HUES48 (cell line): Measurements from ENCODE around the gene SGF29.
"Not testable (repeated sequence)": the region's sequence is repeated elsewhere in the genome, so short reads cannot be mapped to it uniquely, and the experiment has no call there.

Source experiments
- H3K27ac ChIP-seq: one replicate; pipeline ENCODE4 v1.7.0; 2013; ENCODE audit warnings: low read depth, low read length, inconsistent platforms
- H3K27me3 ChIP-seq: 2 replicates; pipeline ENCODE4 v1.6.1; 2013; ENCODE audit warnings: mild to moderate bottlenecking, low read length; ENCODE audit not compliant: control insufficient read depth, insufficient read depth
- H3K36me3 ChIP-seq: 2 replicates; pipeline ENCODE4 v1.6.1; 2013; ENCODE audit warnings: low read length; ENCODE audit not compliant: control insufficient read depth, insufficient read depth
- H3K4me1 ChIP-seq: 2 replicates; pipeline ENCODE4 v1.6.1; 2013; ENCODE audit warnings: mild to moderate bottlenecking, low read length; ENCODE audit not compliant: control insufficient read depth, insufficient read depth
- H3K4me3 ChIP-seq: 2 replicates; pipeline ENCODE4 v1.5.1; 2013; ENCODE audit warnings: mild to moderate bottlenecking, low read depth, low read length
- H3K9ac ChIP-seq: 2 replicates; pipeline ENCODE4 v1.6.1; 2013; ENCODE audit warnings: mild to moderate bottlenecking, low read depth, low read length, moderate library complexity
- H3K9me3 ChIP-seq: 2 replicates; pipeline ENCODE4 v1.6.1; 2013; ENCODE audit warnings: low read length; ENCODE audit not compliant: control insufficient read depth, insufficient read depth

SGF29 gene

DNA sequence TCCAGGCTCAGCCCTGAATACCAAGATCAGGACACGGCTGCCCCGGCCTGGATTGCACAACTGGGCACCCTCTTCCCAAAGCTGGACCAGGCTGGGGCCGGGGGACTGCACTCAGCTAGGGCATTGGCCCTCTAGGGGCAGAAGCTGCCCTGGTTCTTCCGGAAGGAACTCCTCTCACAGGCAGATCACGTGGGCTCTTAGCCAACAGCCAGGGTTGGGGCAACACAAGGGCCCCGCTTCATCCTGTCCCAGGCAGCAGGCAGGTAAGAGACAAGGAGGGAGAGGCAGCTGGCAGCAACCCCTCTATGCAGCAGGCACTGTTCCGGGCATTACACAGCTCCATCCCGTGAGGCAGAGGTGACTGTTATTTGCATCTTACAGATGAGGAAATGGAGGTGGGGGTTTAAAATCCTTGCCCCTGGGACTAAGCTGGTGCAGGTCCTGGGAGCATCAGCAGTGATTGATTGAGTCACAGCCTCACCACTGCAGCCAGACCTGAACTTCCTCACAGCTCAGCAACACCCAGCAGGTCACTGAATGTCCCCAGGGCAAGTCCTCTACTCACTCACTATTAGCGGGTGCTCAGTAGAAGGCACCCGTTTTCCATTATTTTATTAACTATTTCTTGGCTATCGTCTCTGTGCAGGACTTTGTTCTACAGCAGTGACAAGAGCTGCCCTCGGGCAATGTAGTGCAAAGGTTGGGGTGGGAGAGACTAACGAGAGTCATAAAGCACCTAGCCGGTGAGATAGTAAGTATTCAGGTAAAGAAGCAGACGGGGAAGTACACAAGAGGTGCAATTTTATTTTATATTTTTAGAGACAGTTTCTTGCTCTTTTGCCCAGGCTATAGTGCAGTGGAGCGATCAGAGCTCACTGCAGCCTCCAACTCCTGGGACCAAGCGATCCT, 45.9 kb downstream of the SGF29 start:
- H3K4me1 ChIP-seq, H3K9me3 ChIP-seq, H3K27me3 ChIP-seq, H3K27ac ChIP-seq, H3K36me3 ChIP-seq, H3K9ac ChIP-seq, H3K4me3 ChIP-seq: not testable (repeated sequence)

DNA sequence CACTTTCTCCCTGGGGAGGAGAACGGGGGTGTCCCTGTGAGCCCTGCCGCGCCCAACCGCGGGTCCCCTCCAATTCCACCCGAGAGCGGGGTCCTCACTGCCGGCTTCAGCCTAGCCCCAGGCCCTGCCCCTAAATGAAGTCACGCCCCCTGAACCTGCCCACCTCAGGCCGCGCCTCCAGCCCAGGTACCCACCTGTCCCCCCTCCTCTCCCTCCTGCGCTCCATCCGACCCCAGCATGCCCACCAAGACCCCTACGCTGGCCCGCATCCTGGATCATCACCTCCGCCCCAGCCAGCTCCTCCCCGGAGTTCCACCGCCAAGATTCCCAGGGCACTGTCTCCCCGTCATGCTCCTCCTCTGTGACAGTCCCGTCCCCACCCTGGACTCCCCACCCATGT, 47.2 kb downstream of the SGF29 start:
- not testable (repeated sequence) for H3K4me3 ChIP-seq, H3K9me3 ChIP-seq, H3K27ac ChIP-seq, H3K9ac ChIP-seq, H3K4me1 ChIP-seq, H3K27me3 ChIP-seq, H3K36me3 ChIP-seq

DNA sequence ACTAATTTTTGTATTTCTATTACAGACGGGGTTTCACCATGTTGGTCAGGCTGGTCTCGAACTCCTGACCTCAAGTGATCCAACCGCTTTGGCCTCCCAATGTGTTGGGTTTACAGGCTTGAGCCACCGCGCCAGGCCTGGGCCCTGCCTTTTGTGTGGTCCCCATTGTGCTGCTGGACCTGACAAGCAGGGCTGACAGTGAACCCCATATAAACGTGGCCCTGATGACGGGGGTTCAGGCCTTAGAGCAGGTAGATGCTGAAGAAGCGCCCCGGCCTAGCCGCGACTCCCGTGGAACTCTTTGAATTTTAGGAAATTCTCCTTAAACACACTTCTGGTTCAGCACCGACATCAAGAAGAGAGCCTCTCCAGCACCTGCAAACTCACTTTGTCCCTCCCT, 47.9 kb downstream of the SGF29 start:
- H3K27ac ChIP-seq, H3K4me3 ChIP-seq, H3K9me3 ChIP-seq, H3K4me1 ChIP-seq, H3K27me3 ChIP-seq, H3K9ac ChIP-seq, H3K36me3 ChIP-seq: not testable (repeated sequence)

DNA sequence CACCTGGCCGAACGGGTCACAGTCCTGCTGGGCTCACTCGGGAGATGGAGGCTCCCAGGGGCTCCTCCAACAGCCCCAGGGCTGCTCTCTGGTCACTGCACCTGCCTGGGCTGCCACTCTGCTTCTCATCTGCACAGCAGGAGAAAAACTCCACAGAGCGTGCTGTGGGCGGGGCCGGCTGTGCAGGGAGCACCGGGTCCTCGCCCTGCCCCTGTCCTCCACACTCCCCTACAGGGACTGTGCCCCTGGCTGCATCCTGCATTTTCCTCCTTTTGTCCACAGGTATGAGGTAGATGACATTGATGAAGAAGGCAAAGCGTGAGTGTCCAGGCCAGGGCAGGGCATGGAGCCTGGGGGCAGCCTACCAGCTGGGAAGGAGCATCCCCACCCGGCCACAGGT, 48.3 kb downstream of the SGF29 start:
- not testable (repeated sequence) for H3K4me3 ChIP-seq, H3K27ac ChIP-seq, H3K4me1 ChIP-seq, H3K36me3 ChIP-seq, H3K27me3 ChIP-seq, H3K9me3 ChIP-seq, H3K9ac ChIP-seq

DNA sequence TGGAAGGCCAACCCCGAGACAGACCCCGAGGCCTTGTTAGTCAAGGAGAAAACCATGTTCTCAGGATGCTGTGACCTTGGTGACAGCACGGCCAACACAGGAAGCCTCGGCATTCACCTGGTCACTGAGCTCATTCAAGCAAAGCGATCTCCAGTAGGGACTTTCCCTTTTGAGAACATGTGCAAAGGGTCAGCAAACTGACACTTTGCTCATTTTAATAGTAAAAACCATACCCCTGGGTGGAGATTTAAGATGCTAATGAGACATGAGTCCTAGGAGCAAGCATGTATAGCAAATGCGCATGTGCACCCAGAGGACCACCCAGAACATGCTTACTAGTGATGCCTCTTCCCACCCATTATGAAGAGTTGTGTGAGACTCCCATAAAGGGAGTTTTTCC, 48.8 kb downstream of the SGF29 start:
- no peak overlapping the region for H3K4me3 ChIP-seq
- H3K4me1 ChIP-seq, result peaks cover 3% of the 10 kb centered on the region; the same call in 1 of the 2 replicates
- no peak overlapping the region for H3K9ac ChIP-seq
- H3K9me3 ChIP-seq, result no peaks in the 10 kb centered on the region
- no peaks in the 10 kb centered on the region for H3K27me3 ChIP-seq
- H3K36me3 ChIP-seq, result no peaks in the 10 kb centered on the region
- no peak overlapping the region for H3K27ac ChIP-seq

DNA sequence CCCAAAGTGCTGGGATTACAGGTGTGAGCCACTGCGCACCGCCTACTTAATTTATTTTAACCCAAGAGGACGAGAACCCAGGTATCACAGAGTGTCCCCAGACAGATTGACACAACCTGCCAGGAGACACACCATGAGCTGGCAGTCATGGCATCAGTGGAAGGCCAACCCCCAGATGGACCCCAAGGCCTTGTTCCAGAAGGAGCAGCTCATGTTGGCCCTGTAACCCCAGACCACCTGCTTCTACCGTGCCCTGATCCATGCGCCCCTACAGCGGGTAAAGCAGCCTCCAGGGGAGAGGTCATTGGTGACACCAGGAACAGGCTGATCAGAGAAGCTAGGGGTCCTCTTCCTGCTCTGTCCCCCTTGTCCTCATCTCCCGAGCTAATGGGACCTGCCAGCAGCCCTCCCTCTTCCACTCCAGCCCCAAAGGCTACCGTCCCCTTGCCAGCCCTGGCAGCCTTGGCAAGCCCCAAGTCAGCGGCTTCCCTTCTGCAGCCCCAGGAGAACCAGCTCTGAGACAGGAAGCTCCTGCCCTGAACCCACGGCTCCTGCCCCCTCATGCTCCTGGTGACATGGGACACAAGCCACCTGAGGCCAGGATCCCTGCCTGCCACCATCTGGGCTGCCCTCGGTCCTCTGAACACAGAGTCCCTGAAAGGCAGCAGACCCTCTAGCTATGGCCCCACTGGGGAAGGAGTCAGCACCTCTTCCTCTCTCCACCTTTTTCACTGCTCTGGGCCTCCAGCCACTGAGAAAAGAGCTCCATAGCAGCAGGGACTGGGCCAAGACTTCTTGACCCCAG, 49.9 kb downstream of the SGF29 start:
- Histone ChIP-seq H3K9ac (no peak overlapping the region), H3K27me3 (no peaks in the 10 kb centered on the region), H3K9me3 (no peaks in the 10 kb centered on the region), H3K4me1 (no peaks in the 10 kb centered on the region), H3K36me3 (no peaks in the 10 kb centered on the region), H3K27ac (no peak overlapping the region), H3K4me3 (no peak overlapping the region)

DNA sequence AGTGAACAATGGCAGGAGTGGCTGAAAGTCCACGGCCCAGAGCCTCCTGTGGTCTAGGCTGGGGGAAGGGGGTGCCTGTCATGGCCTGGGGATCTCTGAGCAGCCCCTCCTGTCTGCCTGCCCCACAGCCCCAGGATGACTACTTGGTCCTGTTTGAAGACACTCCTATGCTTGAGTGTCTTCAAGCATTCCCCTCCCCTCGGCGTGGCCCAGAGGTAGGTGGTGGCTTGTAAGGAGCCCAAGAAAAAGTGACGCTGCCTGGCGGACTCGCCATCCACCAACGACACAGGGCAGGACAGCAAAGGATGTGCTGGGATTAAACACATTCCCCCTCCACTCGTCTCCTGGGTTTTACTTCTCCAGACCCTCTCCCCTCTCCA, 50.5 kb downstream of the SGF29 start:
- Histone ChIP-seq H3K9me3 (no peaks in the 10 kb centered on the region), H3K9ac (no peak overlapping the region), H3K4me1 (no peaks in the 10 kb centered on the region), H3K4me3 (no peak overlapping the region), H3K27ac (no peak overlapping the region), H3K36me3 (no peaks in the 10 kb centered on the region), H3K27me3 (no peaks in the 10 kb centered on the region)

DNA sequence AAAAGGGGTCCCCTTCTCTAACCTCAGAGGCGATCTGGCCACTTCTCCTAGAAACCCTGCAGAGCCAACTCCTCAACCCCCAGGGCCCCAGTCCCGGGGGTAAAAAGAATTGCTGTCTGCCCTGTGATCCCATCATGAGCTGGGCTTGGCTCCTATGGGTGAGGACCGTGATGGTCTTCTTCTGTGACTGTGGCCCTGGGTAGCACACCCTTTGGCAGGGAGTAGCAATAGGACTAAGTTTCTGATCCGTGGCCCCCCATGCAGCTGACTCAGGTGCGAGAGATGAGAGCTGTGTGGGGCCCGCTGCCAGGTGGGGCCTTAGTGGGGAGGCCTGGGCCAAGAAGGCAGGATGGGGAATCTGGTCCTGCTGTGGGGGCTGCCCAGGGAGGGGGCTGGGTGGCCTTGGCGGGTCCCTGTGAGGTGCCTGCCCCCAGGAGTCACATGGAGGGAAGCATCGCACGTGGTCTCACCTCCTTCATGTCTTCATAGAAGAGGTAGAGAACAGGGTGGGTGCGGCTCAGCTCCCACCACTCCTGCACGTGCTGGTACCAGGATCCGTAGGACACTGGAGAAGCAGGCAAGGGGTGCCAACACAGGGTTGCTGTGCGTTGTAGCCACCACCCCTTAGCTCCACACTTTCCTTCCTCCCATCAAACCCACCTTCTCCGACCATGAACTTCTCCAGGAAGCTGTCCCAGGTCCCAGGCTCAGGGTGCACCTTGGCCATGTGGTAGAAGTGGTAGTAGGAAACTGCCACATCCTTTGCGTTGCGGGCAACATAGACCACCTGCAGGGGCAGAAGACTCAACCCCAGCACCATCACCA, 52.8 kb downstream of the SGF29 start:
- Histone ChIP-seq H3K4me1 (0 out of 2 replicates have a peak, but pooled peaks cover 2% of the 10 kb centered on the region), H3K27ac (no peak overlapping the region), H3K27me3 (no peaks in the 10 kb centered on the region), H3K9me3 (no peaks in the 10 kb centered on the region), H3K36me3 (no peaks in the 10 kb centered on the region), H3K9ac (no peak overlapping the region), H3K4me3 (no peak overlapping the region)

DNA sequence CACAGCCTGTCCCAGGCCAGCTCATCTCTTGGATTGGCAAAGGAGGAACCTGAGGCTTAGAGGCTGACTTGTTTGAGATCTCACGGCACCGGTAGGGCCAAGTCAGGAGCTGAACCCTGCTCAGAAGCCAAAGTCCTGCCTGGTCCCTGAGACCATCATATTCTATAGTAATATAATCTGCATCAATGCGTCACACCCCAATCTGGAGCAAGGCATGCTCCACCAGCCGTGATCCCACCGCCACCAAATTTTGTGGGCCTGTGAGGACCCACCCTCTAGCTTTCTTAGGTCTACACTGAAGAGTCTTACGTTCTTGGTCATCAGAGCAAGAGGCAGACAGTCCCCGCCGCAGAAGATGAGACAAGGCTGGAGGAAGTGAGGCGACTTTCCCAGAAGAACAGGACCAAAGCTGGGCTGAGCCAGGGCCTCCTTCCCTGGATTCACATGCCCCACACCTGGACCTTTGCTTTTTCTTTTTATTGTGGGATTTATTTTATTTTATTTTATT, 53.5 kb downstream of the SGF29 start:
- no peaks in the 10 kb centered on the region for H3K36me3 ChIP-seq
- H3K27ac ChIP-seq, result no peak overlapping the region
- H3K4me3 ChIP-seq, result no peak overlapping the region
- no peak overlapping the region for H3K9ac ChIP-seq
- H3K4me1 ChIP-seq, result 0 out of 2 replicates have a peak, but pooled peaks cover 2% of the 10 kb centered on the region
- no peaks in the 10 kb centered on the region for H3K27me3 ChIP-seq
- H3K9me3 ChIP-seq, result no peaks in the 10 kb centered on the region

DNA sequence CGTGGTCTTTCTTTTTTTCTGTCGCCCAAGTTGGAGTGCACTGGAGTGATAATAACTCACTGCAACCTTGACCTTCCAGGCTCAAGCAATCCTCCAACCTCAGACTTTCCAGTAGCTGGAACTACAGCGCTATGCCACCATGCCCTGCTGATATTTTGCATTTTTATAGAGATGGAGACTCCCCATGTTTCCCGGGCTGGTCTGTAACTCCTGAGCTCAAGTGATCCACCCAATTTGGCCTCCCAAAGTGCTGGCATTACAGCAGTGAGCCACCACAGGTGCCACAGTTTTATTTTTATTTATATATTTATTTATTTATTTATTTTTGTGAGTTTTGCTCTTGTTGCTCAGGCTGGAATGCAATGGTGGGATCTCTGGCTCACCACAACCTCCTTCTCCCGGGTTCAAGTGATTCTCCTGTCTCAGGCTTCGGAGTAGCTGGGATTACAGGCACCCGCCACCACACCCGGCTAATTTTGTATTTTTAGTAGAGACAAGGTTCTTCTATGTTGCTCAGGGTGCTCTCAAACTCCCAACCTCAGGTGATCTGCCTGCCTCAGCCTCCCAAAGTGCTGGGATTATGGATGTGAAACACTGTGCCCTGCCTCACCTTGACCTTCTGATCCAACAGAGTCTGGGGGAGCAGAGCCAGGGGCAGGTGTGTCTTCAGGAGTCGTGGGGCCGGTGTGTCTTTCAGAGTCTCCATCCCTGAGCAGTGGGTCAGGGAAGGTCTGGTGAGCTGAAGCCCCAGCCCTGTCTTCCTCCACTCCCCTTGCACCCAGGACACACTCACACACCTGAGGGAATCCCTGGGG, 54.2 kb downstream of the SGF29 start:
- not testable (repeated sequence) for H3K27ac ChIP-seq, H3K9ac ChIP-seq, H3K36me3 ChIP-seq, H3K4me3 ChIP-seq, H3K27me3 ChIP-seq, H3K4me1 ChIP-seq, H3K9me3 ChIP-seq
